Inflammatory macrophage treated with lipopolysaccharide for 1 hour (primary cell): ENCODE data around the gene PRDM7.
"Not testable (repeated sequence)": the region's sequence is repeated elsewhere in the genome, so short reads cannot be mapped to it uniquely, and the experiment has no call there.

Experiments used
- DNase-seq, 2 donors: peaks; one replicate each; pipeline ENCODE4 v3.0.0-alpha.2; 2020 to 2022

PRDM7 gene

DNA sequence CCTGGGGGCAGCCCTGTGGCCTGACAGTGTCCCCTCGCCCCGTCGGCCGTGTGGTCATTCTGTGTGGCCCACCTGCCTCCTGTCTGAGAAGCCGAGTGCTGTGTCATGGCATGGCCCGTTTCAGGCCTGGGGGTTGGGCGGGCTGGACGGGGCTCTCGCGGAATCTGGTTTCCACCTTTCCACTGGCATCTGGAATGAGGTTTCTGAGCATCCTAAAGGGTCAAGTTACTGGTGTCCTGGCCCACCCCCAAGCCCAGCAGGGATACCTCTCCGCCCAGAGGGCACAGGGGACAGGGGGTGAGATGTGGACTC lies 65.7 kb downstream of the PRDM7 start:
- no peak for DNase-seq

- no peak for DNase-seq
Measured at GRCh38 chr16:90010676-90011507, 66.2 kb downstream of the PRDM7 start.

- DNase-seq: no peak
Measured at GRCh38 chr16:90009172-90009899, 67.8 kb downstream of the PRDM7 start.

DNA sequence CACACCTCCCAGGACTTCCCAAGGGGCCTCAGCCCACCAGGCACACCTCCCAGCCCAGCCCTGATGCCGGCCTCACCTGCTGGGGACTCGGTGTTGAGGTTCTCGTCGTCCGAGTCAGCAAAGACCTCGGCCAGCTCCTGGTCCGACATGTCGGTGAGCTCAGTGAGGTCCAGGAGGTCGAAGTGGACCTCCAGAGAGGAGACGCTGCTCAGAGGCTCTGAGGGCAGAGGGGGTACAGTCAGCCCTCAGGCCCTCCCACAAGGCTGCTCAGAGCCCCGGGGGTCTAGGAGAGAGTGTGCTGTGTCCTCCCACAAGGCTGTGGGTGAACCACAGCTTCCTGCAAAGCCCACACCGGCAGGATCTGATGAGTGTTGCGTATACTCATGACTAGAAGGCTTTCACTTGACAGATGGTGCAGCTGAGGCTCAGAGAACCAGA lies 68.4 kb downstream of the PRDM7 start:
- DNase-seq: peak in 1 of 2 donors; percentile 26

DNA sequence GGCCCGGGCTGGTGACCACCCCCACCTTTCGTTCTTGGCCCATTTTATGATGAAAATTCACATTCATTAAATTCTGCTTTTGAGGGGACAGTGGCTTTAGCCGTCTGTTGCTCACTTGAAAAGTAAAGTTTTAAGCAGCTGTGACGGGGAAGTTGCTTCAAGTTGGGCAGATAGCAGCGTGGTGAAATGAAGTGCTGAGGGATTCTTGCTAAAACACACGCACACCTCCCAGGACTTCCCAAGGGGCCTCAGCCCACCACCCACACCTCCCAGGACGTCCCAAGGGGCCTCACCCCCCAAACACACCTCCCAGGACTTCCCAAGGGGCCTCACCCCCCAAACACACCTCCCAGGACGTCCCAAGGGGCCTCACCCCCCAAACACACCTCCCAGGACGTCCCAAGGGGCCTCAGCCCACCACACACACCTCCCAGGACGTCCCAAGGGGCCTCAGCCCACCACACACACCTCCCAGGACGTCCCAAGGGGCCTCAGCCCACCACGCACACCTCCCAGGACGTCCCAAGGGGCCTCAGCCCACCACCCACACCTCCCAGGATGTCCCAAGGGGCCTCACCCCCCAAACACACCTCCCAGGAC lies 69.4 kb downstream of the PRDM7 start:
- DNase-seq: not testable (repeated sequence)

DNA sequence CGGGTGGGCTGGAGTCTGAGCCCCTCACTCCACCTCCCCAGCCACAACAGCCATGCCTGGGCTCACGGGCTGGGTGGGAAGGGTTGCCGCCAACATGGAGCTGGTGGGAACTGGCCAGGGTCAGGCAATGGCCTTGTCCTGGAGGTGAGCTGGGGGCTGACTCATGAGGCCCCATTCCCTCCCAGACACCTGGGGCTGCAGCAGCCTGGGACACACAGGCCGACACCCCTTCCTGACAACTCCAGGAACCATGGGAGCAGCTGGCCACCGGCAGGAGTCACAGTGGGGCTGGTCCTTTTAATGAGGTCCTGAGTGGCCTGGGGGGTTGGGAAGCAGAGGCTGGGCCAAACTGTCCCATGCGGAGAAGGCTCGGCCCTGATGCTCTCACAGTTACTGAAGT lies 70.1 kb downstream of the PRDM7 start:
- no peak for DNase-seq
